Osteocyte (in vitro differentiated cells): ENCODE results near the gene IZUMO4. TPM values are rescaled to one million over a fixed set of nuclear protein-coding genes. Genes with fewer than 3 reads are reported as not detected.
"Not testable (repeated sequence)": the region's sequence is repeated elsewhere in the genome, so short reads cannot be mapped to it uniquely, and the experiment has no call there.

Experiments
- DNase-seq: peaks from one replicate; pipeline ENCODE4 v3.0.0; 2021; ENCODE audit warnings: mixed read lengths; ENCODE audit not compliant: unreplicated experiment; ENCODE audit errors: extremely low spot score
- H3K27ac Mint-ChIP-seq: one replicate; pipeline ENCODE4 v1.8.0; 2021; ENCODE audit warnings: mild to moderate bottlenecking, mixed read lengths; ENCODE audit not compliant: unreplicated experiment
- H3K27me3 Mint-ChIP-seq: one replicate; pipeline ENCODE4 v1.8.0; 2021; ENCODE audit warnings: mixed read lengths; ENCODE audit not compliant: unreplicated experiment
- H3K36me3 Mint-ChIP-seq: one replicate; pipeline ENCODE4 v1.8.0; 2021; ENCODE audit warnings: mixed read lengths; ENCODE audit not compliant: unreplicated experiment
- H3K4me1 Mint-ChIP-seq: one replicate; pipeline ENCODE4 v1.8.0; 2021; ENCODE audit warnings: mixed read lengths; ENCODE audit not compliant: unreplicated experiment
- H3K4me3 Mint-ChIP-seq: one replicate; pipeline ENCODE4 v1.8.0; 2021; ENCODE audit warnings: mild to moderate bottlenecking, moderate library complexity, mixed read lengths; ENCODE audit not compliant: unreplicated experiment
- H3K9me3 Mint-ChIP-seq: one replicate; pipeline ENCODE4 v1.8.0; 2021; ENCODE audit warnings: mixed read lengths; ENCODE audit not compliant: unreplicated experiment
- CTCF ChIP-seq: fragments of 200-600 bp; sonication (generic); IDR thresholded peaks from 2 replicates; pipeline ENCODE4 v1.5.0; 2021; ENCODE audit warnings: antibody characterized with exemption, mild to moderate bottlenecking, moderate library complexity
- total RNA-seq: library from RNA; stranded (reverse); gene quantifications from 2 replicates; pipeline ENCODE4 v1.2.1, GENCODE V29; 2021

Gene IZUMO4
- total RNA-seq, 1 donor from 2014 or later, result 4.8 TPM

GRCh38 chr19:2126879-2127518 lies 30.3 kb downstream of the IZUMO4 start:
- TF ChIP-seq CTCF, result no peak
- Mint-ChIP-seq H3K9me3 (no peaks in the 10 kb centered on the region), H3K27ac (no peak overlapping the region), H3K4me3 (no peak overlapping the region), H3K27me3 (no peaks in the 10 kb centered on the region), H3K4me1 (no peaks in the 10 kb centered on the region), H3K36me3 (peaks cover 9% of the 10 kb centered on the region)
- no peak for DNase-seq

GRCh38 chr19:2127758-2128157 lies 31.0 kb downstream of the IZUMO4 start:
- Mint-ChIP-seq H3K36me3 (peaks cover 9% of the 10 kb centered on the region), H3K4me1 (no peaks in the 10 kb centered on the region), H3K9me3 (no peaks in the 10 kb centered on the region), H3K27ac (no peak overlapping the region), H3K4me3 (no peak overlapping the region), H3K27me3 (no peaks in the 10 kb centered on the region)
- no peak for DNase-seq
- no peak for TF ChIP-seq CTCF

GRCh38 chr19:2128252-2128651 lies 31.5 kb downstream of the IZUMO4 start:
- not testable (repeated sequence) for H3K36me3 Mint-ChIP-seq, H3K9me3 Mint-ChIP-seq, H3K4me3 Mint-ChIP-seq, H3K4me1 Mint-ChIP-seq, H3K27me3 Mint-ChIP-seq, DNase-seq, H3K27ac Mint-ChIP-seq

GRCh38 chr19:2129022-2129421 lies 32.3 kb downstream of the IZUMO4 start:
- no peak overlapping the region for H3K27ac Mint-ChIP-seq
- DNase-seq, result no peak
- no peak overlapping the region for H3K4me3 Mint-ChIP-seq
- peaks cover 8% of the 10 kb centered on the region for H3K36me3 Mint-ChIP-seq
- H3K27me3 Mint-ChIP-seq, result no peaks in the 10 kb centered on the region
- H3K9me3 Mint-ChIP-seq, result no peaks in the 10 kb centered on the region
- no peak for TF ChIP-seq CTCF
- H3K4me1 Mint-ChIP-seq, result no peaks in the 10 kb centered on the region

GRCh38 chr19:2129486-2129885 lies 32.8 kb downstream of the IZUMO4 start:
- no peaks in the 10 kb centered on the region for H3K9me3 Mint-ChIP-seq
- H3K4me3 Mint-ChIP-seq, result no peak overlapping the region
- H3K4me1 Mint-ChIP-seq, result no peaks in the 10 kb centered on the region
- H3K27ac Mint-ChIP-seq, result no peak overlapping the region
- H3K27me3 Mint-ChIP-seq, result no peaks in the 10 kb centered on the region
- no peak for DNase-seq
- no peak for TF ChIP-seq CTCF
- H3K36me3 Mint-ChIP-seq, result peaks cover 5% of the 10 kb centered on the region
